ENCODE results near the gene CHRNE.

- TF ChIP-seq CTCF (IDR thresholded peaks at IDR 0.05; ENCODE audit: poor library complexity, severe bottlenecking) (no peak), TAF1 (IDR thresholded peaks at IDR 0.05; ENCODE audit: low read depth) (no peak), REST (IDR thresholded peaks at IDR 0.05; ENCODE audit: borderline replicate concordance) (no peak), MXI1 (conservative IDR thresholded peaks at IDR 0.05; ENCODE audit: poor library complexity, severe bottlenecking) (no peak), EZH2 (IDR thresholded peaks at IDR 0.05; ENCODE audit: borderline replicate concordance, insufficient read depth, low read length, poor library complexity, severe bottlenecking) (no peak)
Observed at GRCh38 chr17:4944163-4944553, 41.3 kb upstream of the CHRNE start.

All from neural cell (in vitro differentiated cells).